ENCODE results near the gene SUFU. TPM values are rescaled to one million over a fixed set of nuclear protein-coding genes. Genes with fewer than 3 reads are reported as not detected.

SUFU gene
- total RNA-seq, 1 donor from 2014 or later = 7.6 TPM

GRCh38 chr10:102602272-102603045 lies 98.7 kb downstream of the SUFU start:
- intact Hi-C loops (cut with DNase I) = no loop called here
- ATAC-seq (ENCODE audit: poor library complexity) (peak; percentile 71), DNase-seq (peak; percentile 71)

GRCh38 chr10:102603946-102604345 lies 100.2 kb downstream of the SUFU start:
- peak; percentile 47 for ATAC-seq (ENCODE audit: poor library complexity)
- peak; percentile 47 for DNase-seq
- intact Hi-C loops (cut with DNase I) = no loop called here

- DNase-seq (no peak), ATAC-seq (ENCODE audit: poor library complexity) (peak; percentile 19)
- intact Hi-C loops (cut with DNase I) = no loop called here
Observed at GRCh38 chr10:102604439-102604841, 100.7 kb downstream of the SUFU start.

GRCh38 chr10:102605712-102606111 lies 101.9 kb downstream of the SUFU start:
- intact Hi-C loops (cut with DNase I) = no loop called here
- ATAC-seq (ENCODE audit: poor library complexity) = no peak
- no peak for DNase-seq

GRCh38 chr10:102608487-102608886 lies 104.7 kb downstream of the SUFU start:
- intact Hi-C loops (cut with DNase I) = no loop called here
- DNase-seq (no peak), ATAC-seq (ENCODE audit: poor library complexity) (no peak)

GRCh38 chr10:102610441-102610887 lies 106.7 kb downstream of the SUFU start:
- peak; percentile 12 for ATAC-seq (ENCODE audit: poor library complexity)

GRCh38 chr10:102611514-102612087 lies 107.8 kb downstream of the SUFU start:
- DNase-seq (no peak), ATAC-seq (ENCODE audit: poor library complexity) (no peak)
- intact Hi-C loops (cut with DNase I) = no loop called here

More at GRCh38 chr10:102610441-102610887, 106.7 kb downstream of the SUFU start:
- DNase-seq = no peak
- intact Hi-C loops (cut with DNase I) = no loop called here

- ATAC-seq (ENCODE audit: poor library complexity) (no peak), DNase-seq (no peak)
- intact Hi-C loops (cut with DNase I) = no loop called here
Observed at GRCh38 chr10:102612964-102613275, 109.1 kb downstream of the SUFU start.

GRCh38 chr10:102613286-102613685 lies 109.5 kb downstream of the SUFU start:
- ATAC-seq (ENCODE audit: poor library complexity) (no peak), DNase-seq (no peak)
- intact Hi-C loops (cut with DNase I) = no loop called here

GRCh38 chr10:102613785-102614184 lies 110.0 kb downstream of the SUFU start:
- peak; percentile 9 for ATAC-seq (ENCODE audit: poor library complexity)
- DNase-seq = peak; percentile 70
- intact Hi-C loops (cut with DNase I) = no loop called here

- ATAC-seq (ENCODE audit: poor library complexity) (no peak), DNase-seq (no peak)
- intact Hi-C loops (cut with DNase I) = no loop called here
Observed at GRCh38 chr10:102614888-102615287, 111.1 kb downstream of the SUFU start.

- DNase-seq (peak; percentile 49), ATAC-seq (ENCODE audit: poor library complexity) (no peak)
- intact Hi-C loops (cut with DNase I) = no loop called here
Observed at GRCh38 chr10:102615361-102615760, 111.6 kb downstream of the SUFU start.

GRCh38 chr10:102616066-102616770 lies 112.4 kb downstream of the SUFU start:
- DNase-seq = peak; percentile 88
- intact Hi-C loops (cut with DNase I) = no loop called here
- ATAC-seq (ENCODE audit: poor library complexity) = peak; percentile 56

GRCh38 chr10:102617041-102617440 lies 113.3 kb downstream of the SUFU start:
- no peak for DNase-seq
- ATAC-seq (ENCODE audit: poor library complexity) = no peak
- intact Hi-C loops (cut with DNase I) = no loop called here

GRCh38 chr10:102617816-102618215 lies 114.0 kb downstream of the SUFU start:
- intact Hi-C loops (cut with DNase I) = no loop called here
- ATAC-seq (ENCODE audit: poor library complexity) = no peak
- DNase-seq = no peak

GRCh38 chr10:102619281-102619981 lies 115.7 kb downstream of the SUFU start:
- intact Hi-C loops (cut with DNase I) = no loop called here
- peak; percentile 3 for ATAC-seq (ENCODE audit: poor library complexity)
- no peak for DNase-seq

GRCh38 chr10:102620138-102620590 lies 116.4 kb downstream of the SUFU start:
- ATAC-seq (ENCODE audit: poor library complexity) = peak; percentile 74
- intact Hi-C loops (cut with DNase I) = no loop called here
- peak; percentile 86 for DNase-seq

GRCh38 chr10:102620591-102621442 lies 117.0 kb downstream of the SUFU start:
- intact Hi-C loops (cut with DNase I) = no loop called here
- DNase-seq (peak; percentile 71), ATAC-seq (ENCODE audit: poor library complexity) (peak; percentile 67)

All from Right ventricle myocardium superior (tissue), 1 donor.